H1 (cell line): ENCODE measurements around the gene PARD3. TPM values are rescaled to one million over a fixed set of nuclear protein-coding genes. Genes with fewer than 3 reads are reported as not detected.

Source experiments
- MAFK ChIP-seq: IDR thresholded peaks from 2 replicates; pipeline ENCODE4 v1.6.1; 2012; ENCODE audit warnings: low read depth, mild to moderate bottlenecking, improper control_type of control experiment, low read length
- POLR2AphosphoS5 ChIP-seq: IDR thresholded peaks from 2 replicates; pipeline ENCODE4 v1.6.1; 2011; ENCODE audit warnings: low read depth, low read length
- RBBP5 ChIP-seq: IDR thresholded peaks from 2 replicates; pipeline ENCODE4 v1.7.1; 2012; ENCODE audit warnings: low read depth, mild to moderate bottlenecking, inconsistent platforms, low read length, moderate library complexity, borderline replicate concordance
- RNF2 ChIP-seq: fragments of 200-900, 300-1000 bp; sonication (generic); IDR thresholded peaks from 2 replicates; pipeline ENCODE4 v1.7.1; 2016; ENCODE audit warnings: borderline replicate concordance, low read depth, mild to moderate bottlenecking, antibody characterized with exemption, low read length; ENCODE audit not compliant: poor library complexity, severe bottlenecking; ENCODE audit errors: missing control alignments
- polyA plus RNA-seq, 7 experiments: library from polyadenylated mRNA; depleted of rRNA in 3 of 7; stranded (reverse) in 5 of 7; unstranded in 2 of 7; fragments of >200 nt in 5 of 7; fragments of 200-250 nt in 2 of 7; gene quantifications; 1 replicate in 5 of 7; 2 replicates in 1 of 7; 4 replicates in 1 of 7; pipeline versions ENCODE4 v1.2.1 to v1.2.3, GENCODE V29; 2011 to 2013; ENCODE audit warnings: missing spikeins in 2 of 7, mixed read lengths in 2 of 7
- total RNA-seq: library from RNA; stranded (reverse); fragmentation: NEBNext Ultra II Directional; extraction: Animal tissue kit (Norgen Biotek cat#: 25700); gene quantifications from 2 replicates; pipeline ENCODE4 v1.2.1, GENCODE V29; 2021

Gene PARD3
- total and polyA plus RNA-seq, 2 of the 8 experiments (the other 6 are each of a cell fraction or from before 2014, with no cell fraction given): 19.7 to 49.1 TPM

- TF ChIP-seq RNF2: no peak
- TF ChIP-seq MAFK: no peak
- TF ChIP-seq POLR2AphosphoS5: no peak
- TF ChIP-seq RBBP5: no peak
Observed at GRCh38 chr10:34106356-34106885, 708.7 kb downstream of the PARD3 start (continued).
